GM06990 (cell line): ENCODE results near the gene BET1L.
"Not testable (repeated sequence)": the region's sequence is repeated elsewhere in the genome, so short reads cannot be mapped to it uniquely, and the experiment has no call there.

Experiments used
- DNase-seq: peaks from one replicate; pipeline ENCODE4 v3.0.0-alpha.2; 2011; ENCODE audit not compliant: insufficient read length; ENCODE audit errors: extremely low read depth
- H3K27me3 ChIP-seq: replicated peaks from 2 replicates; pipeline ENCODE4 v1.6.0; 2011; ENCODE audit warnings: low read length; ENCODE audit not compliant: control insufficient read depth, insufficient read depth
- H3K36me3 ChIP-seq: 2 replicates; pipeline ENCODE4 v1.5.1; 2011; ENCODE audit warnings: low read length; ENCODE audit not compliant: control insufficient read depth, insufficient read depth
- H3K4me3 ChIP-seq: replicated peaks from 2 replicates; pipeline ENCODE4 v1.5.1; 2011; ENCODE audit warnings: low read depth, mild to moderate bottlenecking, control low read depth, low read length
- TF ChIP-seq, protein P1 (sequence below): IDR thresholded peaks from 2 replicates; pipeline ENCODE4 v1.5.1; 2011; ENCODE audit warnings: low read length, control low read depth, mild to moderate bottlenecking, inconsistent platforms; ENCODE audit not compliant: insufficient read depth, poor library complexity, severe bottlenecking

Gene BET1L

DNA sequence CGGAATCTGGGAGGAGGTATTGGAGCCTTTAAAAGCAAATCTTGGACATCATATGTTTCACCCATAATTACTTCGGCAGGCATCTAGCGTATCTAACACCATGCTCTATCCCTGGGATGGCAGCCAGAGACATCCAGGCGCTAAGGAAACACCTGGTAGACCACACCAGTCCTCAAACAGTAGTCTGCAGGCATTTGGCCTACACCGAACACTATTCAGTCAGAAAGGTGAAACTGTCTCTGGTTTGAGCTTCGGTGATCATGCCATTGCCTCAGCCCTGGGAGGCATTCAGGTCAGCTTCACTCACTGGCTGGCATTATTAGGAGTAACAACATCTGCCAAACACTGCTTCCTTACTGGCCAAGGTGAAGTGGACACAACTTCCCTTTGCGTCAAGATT is 17.2 kb upstream of the BET1L start:
- H3K4me3 ChIP-seq = no peak overlapping the region
- DNase-seq = no peak
- peaks cover 2% of the 10 kb centered on the region; the same call in 1 of the 2 replicates for H3K36me3 ChIP-seq
- TF ChIP-seq, protein P1, sequence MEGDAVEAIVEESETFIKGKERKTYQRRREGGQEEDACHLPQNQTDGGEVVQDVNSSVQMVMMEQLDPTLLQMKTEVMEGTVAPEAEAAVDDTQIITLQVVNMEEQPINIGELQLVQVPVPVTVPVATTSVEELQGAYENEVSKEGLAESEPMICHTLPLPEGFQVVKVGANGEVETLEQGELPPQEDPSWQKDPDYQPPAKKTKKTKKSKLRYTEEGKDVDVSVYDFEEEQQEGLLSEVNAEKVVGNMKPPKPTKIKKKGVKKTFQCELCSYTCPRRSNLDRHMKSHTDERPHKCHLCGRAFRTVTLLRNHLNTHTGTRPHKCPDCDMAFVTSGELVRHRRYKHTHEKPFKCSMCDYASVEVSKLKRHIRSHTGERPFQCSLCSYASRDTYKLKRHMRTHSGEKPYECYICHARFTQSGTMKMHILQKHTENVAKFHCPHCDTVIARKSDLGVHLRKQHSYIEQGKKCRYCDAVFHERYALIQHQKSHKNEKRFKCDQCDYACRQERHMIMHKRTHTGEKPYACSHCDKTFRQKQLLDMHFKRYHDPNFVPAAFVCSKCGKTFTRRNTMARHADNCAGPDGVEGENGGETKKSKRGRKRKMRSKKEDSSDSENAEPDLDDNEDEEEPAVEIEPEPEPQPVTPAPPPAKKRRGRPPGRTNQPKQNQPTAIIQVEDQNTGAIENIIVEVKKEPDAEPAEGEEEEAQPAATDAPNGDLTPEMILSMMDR = no peak
- H3K27me3 ChIP-seq = no peaks in the 10 kb centered on the region

DNA sequence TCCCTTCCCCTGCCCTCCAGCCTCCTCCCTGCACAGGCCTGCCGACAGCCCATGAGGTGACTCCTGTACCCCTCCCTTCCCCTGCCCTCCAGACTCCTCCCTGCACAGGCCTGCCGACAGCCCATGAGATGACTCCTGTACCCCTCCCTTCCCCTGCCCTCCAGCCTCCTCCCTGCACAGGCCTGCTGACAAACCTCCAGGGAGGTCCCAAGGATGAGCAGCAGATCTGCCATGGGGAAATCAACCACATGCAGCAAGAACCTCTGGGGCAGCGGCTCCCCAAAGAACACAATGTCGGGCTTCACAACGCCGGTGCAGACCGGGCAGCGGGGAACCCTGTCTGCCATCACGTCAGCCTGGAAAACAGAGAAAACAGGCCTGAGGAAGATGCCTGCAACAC is 16.7 kb upstream of the BET1L start:
- H3K27me3 ChIP-seq = no peaks in the 10 kb centered on the region
- no peak overlapping the region for H3K4me3 ChIP-seq
- TF ChIP-seq, protein P1 = no peak
- no peak for DNase-seq
- no peaks in the 10 kb centered on the region; the same call in 1 of the 2 replicates for H3K36me3 ChIP-seq

DNA sequence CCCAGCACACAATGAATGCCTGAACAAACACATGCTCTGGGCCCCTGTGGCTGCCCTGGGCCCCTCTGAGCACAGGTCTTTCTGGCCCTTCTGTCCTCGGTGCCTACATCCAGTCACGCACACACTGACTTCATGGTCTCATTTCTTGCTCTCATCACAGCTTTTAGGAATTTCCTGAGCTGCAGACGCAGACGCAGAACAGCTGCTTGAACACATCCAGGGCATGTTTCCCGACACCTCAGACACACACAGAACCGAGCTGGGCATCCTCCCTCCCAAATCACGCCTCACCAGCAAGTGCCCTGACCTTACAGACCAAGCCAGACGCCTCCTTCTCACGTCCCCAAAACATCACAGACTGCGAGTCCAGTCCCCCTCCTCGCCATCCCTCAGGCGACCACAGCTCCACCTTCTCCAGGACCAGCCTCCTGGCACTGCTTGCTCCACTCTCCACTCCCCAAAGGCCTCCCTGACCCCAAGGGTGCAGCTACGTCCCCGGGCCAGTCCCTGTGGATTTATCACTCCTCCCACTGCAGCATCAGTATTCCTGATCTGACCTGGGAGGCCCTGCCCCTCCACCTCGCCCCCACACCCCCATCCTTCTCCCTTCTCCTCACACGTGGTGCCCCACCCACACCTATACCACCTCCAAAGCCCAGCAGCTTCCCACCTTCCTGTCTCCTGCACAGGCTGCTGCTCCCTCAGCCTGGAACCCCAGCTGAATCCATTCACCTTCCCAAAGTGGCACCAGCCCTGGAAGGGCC is 16.0 kb upstream of the BET1L start:
- TF ChIP-seq, protein P1 = no peak
- H3K4me3 ChIP-seq = no peak overlapping the region
- no peak for DNase-seq
- H3K36me3 ChIP-seq = no peaks in the 10 kb centered on the region; the same call in none of the 2 replicates
- no peaks in the 10 kb centered on the region for H3K27me3 ChIP-seq

DNA sequence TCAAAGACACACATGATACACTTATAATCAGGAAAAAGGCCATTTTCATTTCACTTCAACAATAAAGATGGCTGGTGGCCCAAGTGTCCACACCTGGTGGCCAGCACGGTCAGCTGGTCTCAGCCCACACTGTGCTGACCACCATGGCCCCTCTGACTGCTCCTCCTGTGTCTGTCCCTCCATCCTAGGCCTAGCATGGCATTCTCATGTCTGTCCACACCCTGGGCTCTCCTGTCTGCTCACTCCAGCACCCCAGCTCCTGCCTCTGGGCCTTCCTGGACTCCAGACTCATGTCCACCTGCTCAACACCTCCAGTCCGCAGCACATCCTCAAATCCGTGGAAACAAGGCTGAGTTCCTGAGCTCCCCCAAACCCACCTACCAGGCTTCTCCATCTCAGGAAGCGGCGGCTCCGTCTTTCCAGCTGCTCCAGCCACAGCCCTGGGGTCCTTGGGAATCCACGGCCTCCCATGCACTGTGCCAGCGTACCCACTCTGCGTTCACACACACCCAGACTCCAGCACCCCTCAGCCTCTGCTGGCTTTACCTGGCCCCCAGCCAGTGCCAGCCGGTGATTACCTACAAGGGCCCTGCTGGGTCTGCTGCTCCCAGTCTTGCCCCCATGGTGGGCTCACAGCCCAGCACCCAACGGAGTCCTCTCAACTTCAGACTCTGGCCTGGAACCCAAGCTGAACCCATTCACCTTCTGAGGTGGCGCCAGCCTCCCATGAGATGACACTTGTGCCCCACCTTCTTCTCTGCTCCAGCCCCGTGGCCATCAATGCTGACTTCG is 15.0 kb upstream of the BET1L start:
- Histone ChIP-seq H3K27me3 (no peaks in the 10 kb centered on the region), H3K36me3 (no peaks in the 10 kb centered on the region; the same call in none of the 2 replicates), H3K4me3 (no peak overlapping the region)
- no peak for DNase-seq
- TF ChIP-seq, protein P1 = no peak

- Histone ChIP-seq H3K4me3 (no peak overlapping the region), H3K27me3 (no peaks in the 10 kb centered on the region), H3K36me3 (no peaks in the 10 kb centered on the region; the same call in none of the 2 replicates)
- TF ChIP-seq, protein P1 = no peak
- DNase-seq = no peak
These were observed 14.3 kb upstream of the BET1L start for GRCh38 chr11:221539-221938.

DNA sequence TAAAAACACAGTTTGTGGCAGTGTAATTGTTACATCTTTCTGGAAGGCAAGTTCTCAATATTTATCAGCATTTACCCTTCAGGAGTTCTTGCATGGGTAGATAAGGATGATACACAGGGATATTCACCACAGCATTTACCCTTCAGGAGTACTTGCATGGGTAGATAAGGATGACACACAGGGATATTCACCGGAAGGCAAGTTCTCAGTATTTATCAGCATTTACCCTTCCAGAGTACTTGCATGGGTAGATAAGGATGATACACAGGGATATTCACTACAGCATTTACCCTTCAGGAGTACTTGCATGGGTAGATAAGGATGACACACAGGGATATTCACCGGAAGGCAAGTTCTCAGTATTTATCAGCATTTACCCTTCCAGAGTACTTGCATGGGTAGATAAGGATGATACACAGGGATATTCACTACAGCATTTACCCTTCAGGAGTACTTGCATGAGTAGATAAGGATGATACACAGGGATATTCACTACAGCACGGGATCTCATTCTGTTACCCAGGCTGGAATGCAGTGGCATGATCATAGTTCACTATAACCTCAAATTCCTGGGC is 13.5 kb upstream of the BET1L start:
- not testable (repeated sequence) for H3K27me3 ChIP-seq, H3K36me3 ChIP-seq, DNase-seq, H3K4me3 ChIP-seq
